ENCODE measurements around the gene PDZD2.

DNA sequence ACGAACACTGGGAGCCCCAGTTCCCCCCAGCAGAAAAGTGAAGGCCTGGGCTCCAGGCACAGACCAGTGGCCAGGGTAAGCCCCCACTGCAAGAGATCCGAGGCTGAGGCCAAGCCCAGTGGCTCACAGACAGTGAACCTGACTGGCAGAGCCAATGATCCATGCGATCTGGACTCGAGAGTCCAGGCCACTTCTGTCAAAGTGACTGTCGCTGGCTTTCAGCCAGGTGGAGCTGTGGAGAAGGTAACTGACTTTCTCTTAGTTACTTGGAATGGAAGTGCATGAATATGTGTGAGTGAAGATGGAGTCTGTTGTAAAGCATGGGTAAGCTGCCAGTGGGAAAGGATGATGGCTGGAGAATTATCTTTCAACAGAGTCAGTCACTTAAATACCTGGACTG, 435.5 kb downstream of the PDZD2 start:
- TF ChIP-seq, protein P1, sequence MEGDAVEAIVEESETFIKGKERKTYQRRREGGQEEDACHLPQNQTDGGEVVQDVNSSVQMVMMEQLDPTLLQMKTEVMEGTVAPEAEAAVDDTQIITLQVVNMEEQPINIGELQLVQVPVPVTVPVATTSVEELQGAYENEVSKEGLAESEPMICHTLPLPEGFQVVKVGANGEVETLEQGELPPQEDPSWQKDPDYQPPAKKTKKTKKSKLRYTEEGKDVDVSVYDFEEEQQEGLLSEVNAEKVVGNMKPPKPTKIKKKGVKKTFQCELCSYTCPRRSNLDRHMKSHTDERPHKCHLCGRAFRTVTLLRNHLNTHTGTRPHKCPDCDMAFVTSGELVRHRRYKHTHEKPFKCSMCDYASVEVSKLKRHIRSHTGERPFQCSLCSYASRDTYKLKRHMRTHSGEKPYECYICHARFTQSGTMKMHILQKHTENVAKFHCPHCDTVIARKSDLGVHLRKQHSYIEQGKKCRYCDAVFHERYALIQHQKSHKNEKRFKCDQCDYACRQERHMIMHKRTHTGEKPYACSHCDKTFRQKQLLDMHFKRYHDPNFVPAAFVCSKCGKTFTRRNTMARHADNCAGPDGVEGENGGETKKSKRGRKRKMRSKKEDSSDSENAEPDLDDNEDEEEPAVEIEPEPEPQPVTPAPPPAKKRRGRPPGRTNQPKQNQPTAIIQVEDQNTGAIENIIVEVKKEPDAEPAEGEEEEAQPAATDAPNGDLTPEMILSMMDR (IDR thresholded peaks at IDR 0.05; ENCODE audit: borderline replicate concordance, extremely low read depth, low read length, poor library complexity, severe bottlenecking): no peak
- TF ChIP-seq EZH2 (IDR thresholded peaks at IDR 0.05; ENCODE audit: borderline replicate concordance, low read depth, low read length, severe bottlenecking): no peak
